Panc1 (cell line): ENCODE data around the gene KANK2. TPM values are rescaled to one million over a fixed set of nuclear protein-coding genes. Genes with fewer than 3 reads are reported as not detected.

Source experiments
- ATAC-seq: fragments of 200-7000 bp; cut with Tn5 transposase; 2 replicates; pipeline ENCODE4 v1.9.1; 2020; ENCODE audit warnings: mild to moderate bottlenecking, moderate library complexity
- BruUV-seq: library from RNA; stranded (reverse); fragments of 400-500 nt; replicated peaks from 2 replicates; lab custom pipeline; 2021; lab: Mats Ljungman, UMichigan
- CTCF ChIA-PET: fragments of 300-600 bp; sonication (Branson Sonifier 250); formaldehyde crosslinking; loops from one replicate; lab custom pipeline; 2022; ENCODE audit warnings: antibody characterized with exemption; lab: Charles Lee
- POLR2A ChIA-PET: fragments of 300-600 bp; sonication (Branson Sonifier 250); formaldehyde crosslinking; loops from one replicate; lab custom pipeline; 2022; ENCODE audit warnings: antibody characterized with exemption; lab: Charles Lee
- DNase-seq: peaks from one replicate; pipeline ENCODE4 v3.0.0-alpha.2; 2010; ENCODE audit warnings: low read depth, low spot score
- H3K27ac ChIP-seq: 2 replicates; pipeline ENCODE4 v1.5.1; 2011; ENCODE audit warnings: mild to moderate bottlenecking, low read length, inconsistent platforms
- H3K27me3 ChIP-seq: fragments of 200-500 bp; sonication (Bioruptor generic); 2 replicates; pipeline ENCODE4 v1.6.0; 2014; ENCODE audit warnings: low read length, inconsistent platforms; ENCODE audit not compliant: control insufficient read depth, insufficient read depth
- H3K36me3 ChIP-seq: fragments of 200-500 bp; sonication (Bioruptor generic); 2 replicates; pipeline ENCODE4 v1.5.1; 2014; ENCODE audit warnings: inconsistent platforms, mild to moderate bottlenecking, low read length, moderate library complexity; ENCODE audit not compliant: control insufficient read depth, insufficient read depth
- H3K4me1 ChIP-seq: 2 replicates; pipeline ENCODE4 v1.5.1; 2011; ENCODE audit warnings: inconsistent platforms, mild to moderate bottlenecking, low read length, moderate library complexity; ENCODE audit not compliant: control insufficient read depth, insufficient read depth
- H3K4me3 ChIP-seq, 2 experiments: 2 replicates each; pipeline ENCODE4 v1.5.1; 2011 to 2012; ENCODE audit warnings: low read depth in 2 of 2, low read length in 2 of 2, mild to moderate bottlenecking in 2 of 2, inconsistent platforms in 1 of 2, moderate library complexity in 1 of 2
- H3K9me3 ChIP-seq: fragments of 200-500 bp; sonication (Bioruptor generic); 2 replicates; pipeline ENCODE4 v1.5.1; 2014; ENCODE audit warnings: low read depth, mild to moderate bottlenecking, inconsistent platforms, low read length, moderate library complexity; ENCODE audit not compliant: control insufficient read depth, insufficient read depth
- CTCF ChIP-seq: fragments of 450-650 bp; IDR thresholded peaks from 2 replicates; pipeline ENCODE4 v1.5.1; 2017; ENCODE audit warnings: mild to moderate bottlenecking
- POLR2AphosphoS5 ChIP-seq: IDR thresholded peaks from 2 replicates; pipeline ENCODE4 v1.6.1; 2012; ENCODE audit warnings: mild to moderate bottlenecking, low read depth, low read length, moderate library complexity
- SIN3A ChIP-seq: IDR thresholded peaks from 2 replicates; pipeline ENCODE4 v1.6.1; 2012; ENCODE audit warnings: low read depth, mild to moderate bottlenecking, low read length, moderate library complexity, borderline replicate concordance; ENCODE audit not compliant: insufficient read depth
- TCF7L2 ChIP-seq: IDR thresholded peaks from 2 replicates; pipeline ENCODE4 v1.6.1; 2011; ENCODE audit warnings: mild to moderate bottlenecking, low read depth, low read length, inconsistent platforms
- in situ Hi-C: cut with HindIII; loops from 2 replicates; pipeline ENCODE4 v1.10.0; 2016; ENCODE audit warnings: low sequenced_read_pairs, low pct_unique_long_range_greater_than_20kb
- intact Hi-C: fragments of 100-400 bp; cut with micrococcal nuclease; formaldehyde crosslinking; loops from one replicate; pipeline ENCODE4 v1.10.0; 2022; ENCODE audit not compliant: unreplicated experiment
- total RNA-seq: library from RNA; stranded (reverse); gene quantifications from one replicate; pipeline ENCODE4 v1.2.1, GENCODE V29; 2021; ENCODE audit not compliant: unreplicated experiment
- TF ChIP-seq, protein P1 (sequence below), 2 experiments: IDR thresholded peaks; 2 replicates each; pipeline ENCODE4 v1.6.1; 2011 to 2012; ENCODE audit warnings: low read depth in 2 of 2, control low read depth in 1 of 2, low read length in 1 of 2, mild to moderate bottlenecking in 1 of 2, moderate library complexity in 1 of 2; ENCODE audit not compliant: insufficient read depth in 1 of 2

KANK2 gene
- total RNA-seq, 1 experiment from 2014 or later, result 121 TPM

DNA sequence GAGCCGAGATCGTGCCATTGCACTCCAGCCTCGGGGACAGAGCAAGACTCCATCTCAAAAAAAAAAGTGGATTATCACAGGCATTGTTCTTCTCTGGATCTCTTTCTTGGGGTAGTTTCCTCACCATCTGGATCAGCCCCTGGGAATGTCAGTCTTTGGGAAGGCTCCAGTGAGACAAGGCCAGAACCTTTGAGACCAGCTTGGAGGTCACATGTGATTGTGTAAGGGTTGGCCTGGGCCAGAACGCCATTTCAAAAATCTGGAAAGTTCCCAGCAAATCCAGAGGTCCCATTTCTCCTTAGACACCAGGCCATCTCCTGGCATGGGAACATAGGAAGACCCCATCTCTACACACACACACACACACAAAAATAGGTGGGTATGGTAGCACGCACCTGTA is 27.8 kb upstream of the KANK2 start:
- POLR2A ChIA-PET, result no interaction called here
- H3K4me3 ChIP-seq, result no peak overlapping the region
- no peak overlapping the region for H3K27ac ChIP-seq
- CTCF ChIA-PET, result interaction anchor here (0.7 kb wide), 1 partner anchor 210 kb away, joined by 11 read pairs; the partner anchor contains the start of gene PRKCSH
- BruUV-seq, result no TSS peak
- ATAC-seq (no peak), DNase-seq (no peak)
- in situ Hi-C loops (no loop called here), intact Hi-C loops (no loop called here)
- peaks cover 5% of the 10 kb centered on the region; the same call in 1 of the 2 replicates for H3K9me3 ChIP-seq
- TF ChIP-seq POLR2AphosphoS5, result no peak
- TF ChIP-seq SIN3A, result no peak
- TF ChIP-seq CTCF, result no peak
- TF ChIP-seq TCF7L2, result no peak
- TF ChIP-seq, protein P1, sequence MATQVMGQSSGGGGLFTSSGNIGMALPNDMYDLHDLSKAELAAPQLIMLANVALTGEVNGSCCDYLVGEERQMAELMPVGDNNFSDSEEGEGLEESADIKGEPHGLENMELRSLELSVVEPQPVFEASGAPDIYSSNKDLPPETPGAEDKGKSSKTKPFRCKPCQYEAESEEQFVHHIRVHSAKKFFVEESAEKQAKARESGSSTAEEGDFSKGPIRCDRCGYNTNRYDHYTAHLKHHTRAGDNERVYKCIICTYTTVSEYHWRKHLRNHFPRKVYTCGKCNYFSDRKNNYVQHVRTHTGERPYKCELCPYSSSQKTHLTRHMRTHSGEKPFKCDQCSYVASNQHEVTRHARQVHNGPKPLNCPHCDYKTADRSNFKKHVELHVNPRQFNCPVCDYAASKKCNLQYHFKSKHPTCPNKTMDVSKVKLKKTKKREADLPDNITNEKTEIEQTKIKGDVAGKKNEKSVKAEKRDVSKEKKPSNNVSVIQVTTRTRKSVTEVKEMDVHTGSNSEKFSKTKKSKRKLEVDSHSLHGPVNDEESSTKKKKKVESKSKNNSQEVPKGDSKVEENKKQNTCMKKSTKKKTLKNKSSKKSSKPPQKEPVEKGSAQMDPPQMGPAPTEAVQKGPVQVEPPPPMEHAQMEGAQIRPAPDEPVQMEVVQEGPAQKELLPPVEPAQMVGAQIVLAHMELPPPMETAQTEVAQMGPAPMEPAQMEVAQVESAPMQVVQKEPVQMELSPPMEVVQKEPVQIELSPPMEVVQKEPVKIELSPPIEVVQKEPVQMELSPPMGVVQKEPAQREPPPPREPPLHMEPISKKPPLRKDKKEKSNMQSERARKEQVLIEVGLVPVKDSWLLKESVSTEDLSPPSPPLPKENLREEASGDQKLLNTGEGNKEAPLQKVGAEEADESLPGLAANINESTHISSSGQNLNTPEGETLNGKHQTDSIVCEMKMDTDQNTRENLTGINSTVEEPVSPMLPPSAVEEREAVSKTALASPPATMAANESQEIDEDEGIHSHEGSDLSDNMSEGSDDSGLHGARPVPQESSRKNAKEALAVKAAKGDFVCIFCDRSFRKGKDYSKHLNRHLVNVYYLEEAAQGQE (IDR thresholded peaks at IDR 0.05; ENCODE audit: insufficient read depth in 1 of 2, low read depth in 2 of 2, low read length in 1 of 2), result no peak
- H3K27me3 ChIP-seq, result no peaks in the 10 kb centered on the region
- H3K36me3 ChIP-seq, result no peaks in the 10 kb centered on the region
- no peaks in the 10 kb centered on the region for H3K4me1 ChIP-seq

DNA sequence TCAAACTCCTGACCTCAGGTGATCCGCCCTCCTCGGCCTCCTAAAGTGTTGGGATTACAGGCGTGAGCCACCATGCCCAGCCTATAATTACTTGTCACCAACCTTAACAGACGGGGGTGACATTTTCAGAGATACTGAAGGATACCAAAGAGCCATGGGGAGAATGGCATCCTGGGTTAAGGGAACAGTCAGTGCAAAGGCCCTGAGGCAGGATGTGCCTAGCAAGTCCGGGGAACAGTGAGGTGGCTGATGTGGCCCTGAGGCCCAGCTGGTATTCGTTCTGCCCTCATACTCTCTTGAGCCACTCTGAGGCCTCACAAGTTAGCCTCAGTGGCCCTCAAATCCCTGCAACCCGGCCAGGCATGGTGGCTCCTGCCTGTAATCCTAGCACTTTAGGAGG is 27.1 kb upstream of the KANK2 start:
- H3K27me3 ChIP-seq, result no peaks in the 10 kb centered on the region
- ChIA-PET POLR2A (no interaction called here), CTCF (no interaction called here)
- no peak overlapping the region for H3K4me3 ChIP-seq
- TF ChIP-seq SIN3A (no peak), POLR2AphosphoS5 (no peak), TCF7L2 (no peak), CTCF (no peak)
- TF ChIP-seq, protein P1 (IDR thresholded peaks at IDR 0.05; ENCODE audit: insufficient read depth in 1 of 2, low read depth in 2 of 2, low read length in 1 of 2), result no peak
- DNase-seq (no peak), ATAC-seq (no peak)
- in situ Hi-C loops, result no loop called here
- H3K36me3 ChIP-seq, result no peaks in the 10 kb centered on the region
- no peaks in the 10 kb centered on the region for H3K4me1 ChIP-seq
- no TSS peak for BruUV-seq
- H3K27ac ChIP-seq, result no peak overlapping the region
- intact Hi-C loops, result no loop called here
- H3K9me3 ChIP-seq, result peaks cover 5% of the 10 kb centered on the region; the same call in 1 of the 2 replicates
